Neural progenitor cell (in vitro differentiated cells): ENCODE data around the gene CHRNA4.

Experiments used
- EZH2phosphoT487 ChIP-seq: fragments of 200-600 bp; sonication (generic); IDR thresholded peaks from 2 replicates; pipeline ENCODE4 v1.6.1; 2017; ENCODE audit warnings: antibody characterized with exemption
- TF ChIP-seq, protein P1 (sequence below): fragments of 200-600 bp; sonication (generic); IDR thresholded peaks from 2 replicates; pipeline ENCODE4 v1.5.1; 2017; ENCODE audit warnings: antibody characterized with exemption, mild to moderate bottlenecking

DNA sequence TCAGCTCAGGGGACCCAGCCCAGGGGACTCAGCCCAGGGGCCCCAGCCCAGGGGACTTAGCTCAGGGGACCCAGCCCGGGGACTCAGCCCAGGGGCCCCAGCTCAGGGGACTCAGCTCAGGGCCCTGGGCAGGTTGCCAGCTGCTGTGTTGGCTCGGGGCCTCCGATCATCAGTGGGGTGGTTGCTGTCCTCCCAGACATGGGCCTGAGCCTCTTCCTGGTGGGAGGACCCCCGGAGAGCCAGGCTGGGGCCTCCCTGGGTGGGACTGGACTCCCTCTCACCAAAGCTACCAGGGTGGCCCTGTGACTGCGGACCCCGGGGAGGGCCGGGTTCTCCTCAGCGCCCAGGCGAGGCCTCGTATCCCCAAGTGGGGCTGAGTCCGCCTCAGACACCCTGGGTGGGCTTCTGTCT lies 63.8 kb downstream of the CHRNA4 start:
- no peak for TF ChIP-seq EZH2phosphoT487
- TF ChIP-seq, protein P1, sequence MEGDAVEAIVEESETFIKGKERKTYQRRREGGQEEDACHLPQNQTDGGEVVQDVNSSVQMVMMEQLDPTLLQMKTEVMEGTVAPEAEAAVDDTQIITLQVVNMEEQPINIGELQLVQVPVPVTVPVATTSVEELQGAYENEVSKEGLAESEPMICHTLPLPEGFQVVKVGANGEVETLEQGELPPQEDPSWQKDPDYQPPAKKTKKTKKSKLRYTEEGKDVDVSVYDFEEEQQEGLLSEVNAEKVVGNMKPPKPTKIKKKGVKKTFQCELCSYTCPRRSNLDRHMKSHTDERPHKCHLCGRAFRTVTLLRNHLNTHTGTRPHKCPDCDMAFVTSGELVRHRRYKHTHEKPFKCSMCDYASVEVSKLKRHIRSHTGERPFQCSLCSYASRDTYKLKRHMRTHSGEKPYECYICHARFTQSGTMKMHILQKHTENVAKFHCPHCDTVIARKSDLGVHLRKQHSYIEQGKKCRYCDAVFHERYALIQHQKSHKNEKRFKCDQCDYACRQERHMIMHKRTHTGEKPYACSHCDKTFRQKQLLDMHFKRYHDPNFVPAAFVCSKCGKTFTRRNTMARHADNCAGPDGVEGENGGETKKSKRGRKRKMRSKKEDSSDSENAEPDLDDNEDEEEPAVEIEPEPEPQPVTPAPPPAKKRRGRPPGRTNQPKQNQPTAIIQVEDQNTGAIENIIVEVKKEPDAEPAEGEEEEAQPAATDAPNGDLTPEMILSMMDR, result no peak
